A673 (cell line): Measurements from ENCODE around the gene TTBK2.

ENCODE experiments used
- EZH2 ChIP-seq: fragments of 200-600 bp; sonication (generic); IDR thresholded peaks from 2 replicates; pipeline ENCODE4 v1.6.1; 2017; ENCODE audit warnings: borderline replicate concordance, low read depth, mild to moderate bottlenecking, mixed read lengths, antibody characterized with exemption, low read length; ENCODE audit not compliant: poor library complexity, severe bottlenecking
- TF ChIP-seq, protein P1 (sequence below): fragments of 300-800, 200-600 bp; sonication (generic); conservative IDR thresholded peaks from 2 replicates; pipeline ENCODE4 v1.5.1; 2017; ENCODE audit warnings: low read depth, mild to moderate bottlenecking, antibody characterized with exemption, low read length, moderate library complexity, mixed read lengths

DNA sequence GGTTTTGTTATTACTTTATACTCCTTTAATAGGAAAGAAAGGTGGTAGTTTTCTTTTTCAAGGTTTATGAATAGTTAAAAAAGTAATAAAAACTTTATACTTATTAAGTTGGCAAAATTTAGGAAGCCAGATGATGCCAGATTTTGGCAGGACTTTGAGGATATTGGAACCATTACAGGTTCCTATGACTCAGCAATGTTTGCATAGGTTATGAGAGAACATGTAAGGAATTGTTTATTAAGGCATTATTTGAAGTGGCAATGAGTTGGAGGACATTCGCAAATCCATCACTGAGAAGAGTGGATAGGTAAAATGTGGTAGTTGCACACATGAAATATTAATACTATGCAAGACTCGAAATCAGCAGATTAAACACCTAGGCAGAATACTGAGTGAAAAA, 213.5 kb downstream of the TTBK2 start:
- TF ChIP-seq, protein P1, sequence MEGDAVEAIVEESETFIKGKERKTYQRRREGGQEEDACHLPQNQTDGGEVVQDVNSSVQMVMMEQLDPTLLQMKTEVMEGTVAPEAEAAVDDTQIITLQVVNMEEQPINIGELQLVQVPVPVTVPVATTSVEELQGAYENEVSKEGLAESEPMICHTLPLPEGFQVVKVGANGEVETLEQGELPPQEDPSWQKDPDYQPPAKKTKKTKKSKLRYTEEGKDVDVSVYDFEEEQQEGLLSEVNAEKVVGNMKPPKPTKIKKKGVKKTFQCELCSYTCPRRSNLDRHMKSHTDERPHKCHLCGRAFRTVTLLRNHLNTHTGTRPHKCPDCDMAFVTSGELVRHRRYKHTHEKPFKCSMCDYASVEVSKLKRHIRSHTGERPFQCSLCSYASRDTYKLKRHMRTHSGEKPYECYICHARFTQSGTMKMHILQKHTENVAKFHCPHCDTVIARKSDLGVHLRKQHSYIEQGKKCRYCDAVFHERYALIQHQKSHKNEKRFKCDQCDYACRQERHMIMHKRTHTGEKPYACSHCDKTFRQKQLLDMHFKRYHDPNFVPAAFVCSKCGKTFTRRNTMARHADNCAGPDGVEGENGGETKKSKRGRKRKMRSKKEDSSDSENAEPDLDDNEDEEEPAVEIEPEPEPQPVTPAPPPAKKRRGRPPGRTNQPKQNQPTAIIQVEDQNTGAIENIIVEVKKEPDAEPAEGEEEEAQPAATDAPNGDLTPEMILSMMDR = no peak
- TF ChIP-seq EZH2 = no peak
